HEK293 (cell line): Measurements from ENCODE around the gene IL9.

Source experiments
- CTCF ChIA-PET: fragments of 350-600 bp; formaldehyde crosslinking; extraction: SDS; loops from one replicate; lab custom pipeline; 2021; ENCODE audit warnings: antibody characterized with exemption; lab: Yijun Ruan, JAX
- POLR2A ChIA-PET: fragments of 300-600 bp; formaldehyde crosslinking; extraction: SDS; loops from one replicate; lab custom pipeline; 2020; ENCODE audit warnings: antibody characterized with exemption, inconsistent platforms; lab: Yijun Ruan, JAX
- H3K27ac ChIP-seq: fragments of 200-500 bp; sonication (Bioruptor generic); 2 replicates; pipeline ENCODE4 v1.5.1; 2014; ENCODE audit warnings: low read depth, low read length, control low read depth, inconsistent platforms; ENCODE audit errors: extremely low read depth
- H3K36me3 ChIP-seq, 2 experiments: fragments of 200-500 bp in 1 of 2; sonication (Bioruptor generic) in 1 of 2; 1 replicate in 1 of 2; 2 replicates in 1 of 2; pipeline ENCODE4 v1.5.1; 2014 to 2017; ENCODE audit warnings: inconsistent platforms in 2 of 2, low read length in 2 of 2; ENCODE audit not compliant: control insufficient read depth in 2 of 2, insufficient read depth in 1 of 2
- H3K4me1 ChIP-seq: fragments of 200-500 bp; sonication (Bioruptor generic); 2 replicates; pipeline ENCODE4 v1.5.1; 2014; ENCODE audit warnings: mild to moderate bottlenecking, low read length, inconsistent platforms; ENCODE audit not compliant: control insufficient read depth, insufficient read depth
- H3K4me3 ChIP-seq: 2 replicates; pipeline ENCODE4 v1.5.1; 2011; ENCODE audit warnings: low read depth, mild to moderate bottlenecking, control low read depth, low read length, moderate library complexity
- H3K9me3 ChIP-seq: fragments of 200-500 bp; sonication (Bioruptor generic); 2 replicates; pipeline ENCODE4 v1.5.1; 2014; ENCODE audit warnings: low read depth, low read length, inconsistent platforms; ENCODE audit not compliant: control insufficient read depth, insufficient read depth
- HOXA7 ChIP-seq: sonication (generic); formaldehyde crosslinking; IDR thresholded peaks from 2 replicates; pipeline ENCODE4 v1.8.1; 2022; ENCODE audit warnings: missing genetic modification reagents, borderline replicate concordance
- KLF8 ChIP-seq: fragments of 450-650 bp; formaldehyde crosslinking; IDR thresholded peaks from 2 replicates; pipeline ENCODE4 v1.5.1; 2016; ENCODE audit warnings: missing biosample characterization, missing genetic modification characterization
- OSR2 ChIP-seq: fragments of 450-650 bp; formaldehyde crosslinking; IDR thresholded peaks from 2 replicates; pipeline ENCODE4 v1.5.1; 2016; ENCODE audit warnings: missing biosample characterization, missing genetic modification characterization
- PRDM2 ChIP-seq: fragments of 450-650 bp; formaldehyde crosslinking; IDR thresholded peaks from 2 replicates; pipeline ENCODE4 v1.5.1; 2016; ENCODE audit warnings: missing biosample characterization, missing genetic modification characterization, borderline replicate concordance
- PRDM4 ChIP-seq: fragments of 450-650 bp; formaldehyde crosslinking; IDR thresholded peaks from 2 replicates; pipeline ENCODE4 v1.5.1; 2017; ENCODE audit warnings: missing biosample characterization, missing genetic modification characterization
- REPIN1 ChIP-seq: fragments of 450-650 bp; formaldehyde crosslinking; IDR thresholded peaks from 2 replicates; pipeline ENCODE4 v1.5.1; 2017; ENCODE audit warnings: missing biosample characterization, missing genetic modification characterization, low read depth
- SCRT2 ChIP-seq: fragments of 450-650 bp; formaldehyde crosslinking; IDR thresholded peaks from 2 replicates; pipeline ENCODE4 v1.5.1; 2016; ENCODE audit warnings: missing biosample characterization, missing genetic modification characterization
- TRIM28 ChIP-seq: IDR thresholded peaks from 2 replicates; pipeline ENCODE4 v1.6.1; 2011; ENCODE audit warnings: low read length, control low read depth, borderline replicate concordance
- ZNF114 ChIP-seq: fragments of 450-650 bp; formaldehyde crosslinking; IDR thresholded peaks from 2 replicates; pipeline ENCODE4 v1.5.0; 2017; ENCODE audit warnings: missing biosample characterization, missing genetic modification characterization
- ZNF132 ChIP-seq: fragments of 450-650 bp; formaldehyde crosslinking; IDR thresholded peaks from 2 replicates; pipeline ENCODE4 v1.5.1; 2017; ENCODE audit warnings: missing biosample characterization, missing genetic modification characterization, borderline replicate concordance
- ZNF169 ChIP-seq: fragments of 450-650 bp; formaldehyde crosslinking; IDR thresholded peaks from 2 replicates; pipeline ENCODE4 v1.5.1; 2016; ENCODE audit warnings: missing biosample characterization, missing genetic modification characterization
- ZNF174 ChIP-seq: fragments of 450-650 bp; formaldehyde crosslinking; IDR thresholded peaks from 2 replicates; pipeline ENCODE4 v1.5.0; 2017; ENCODE audit warnings: missing biosample characterization, mild to moderate bottlenecking, missing genetic modification characterization
- ZNF175 ChIP-seq: fragments of 450-650 bp; formaldehyde crosslinking; IDR thresholded peaks from 2 replicates; pipeline ENCODE4 v1.5.1; 2016; ENCODE audit warnings: missing biosample characterization, missing genetic modification characterization
- ZNF239 ChIP-seq: fragments of 450-650 bp; formaldehyde crosslinking; IDR thresholded peaks from 2 replicates; pipeline ENCODE4 v1.5.1; 2016; ENCODE audit warnings: missing biosample characterization, missing genetic modification characterization
- ZNF311 ChIP-seq: fragments of 450-650 bp; formaldehyde crosslinking; IDR thresholded peaks from 2 replicates; pipeline ENCODE4 v1.5.1; 2017; ENCODE audit warnings: missing biosample characterization, missing genetic modification characterization, borderline replicate concordance
- ZNF324 ChIP-seq: fragments of 450-650 bp; formaldehyde crosslinking; IDR thresholded peaks from 2 replicates; pipeline ENCODE4 v1.5.1; 2016; ENCODE audit warnings: missing biosample characterization, missing genetic modification characterization
- ZNF394 ChIP-seq: fragments of 450-650 bp; formaldehyde crosslinking; IDR thresholded peaks from 2 replicates; pipeline ENCODE4 v1.5.1; 2016; ENCODE audit warnings: missing biosample characterization, missing genetic modification characterization, mild to moderate bottlenecking, moderate library complexity, borderline replicate concordance
- ZNF585B ChIP-seq: fragments of 450-650 bp; formaldehyde crosslinking; IDR thresholded peaks from 2 replicates; pipeline ENCODE4 v1.5.1; 2016; ENCODE audit warnings: missing biosample characterization, missing genetic modification characterization
- ZNF654 ChIP-seq: fragments of 450-650 bp; formaldehyde crosslinking; IDR thresholded peaks from 2 replicates; pipeline ENCODE4 v1.5.1; 2016; ENCODE audit warnings: low read depth, missing biosample characterization, missing genetic modification characterization
- ZNF837 ChIP-seq: fragments of 450-650 bp; formaldehyde crosslinking; IDR thresholded peaks from 2 replicates; pipeline ENCODE4 v1.5.1; 2016; ENCODE audit warnings: missing biosample characterization, missing genetic modification characterization
- ZSCAN18 ChIP-seq: fragments of 450-650 bp; formaldehyde crosslinking; IDR thresholded peaks from 2 replicates; pipeline ENCODE4 v1.5.1; 2016; ENCODE audit warnings: missing biosample characterization, missing genetic modification characterization
- ZSCAN5A ChIP-seq: fragments of 450-650 bp; formaldehyde crosslinking; IDR thresholded peaks from 2 replicates; pipeline ENCODE4 v1.5.1; 2016; ENCODE audit warnings: missing biosample characterization, missing genetic modification characterization
- ZXDB ChIP-seq: fragments of 450-650 bp; formaldehyde crosslinking; IDR thresholded peaks from 2 replicates; pipeline ENCODE4 v1.5.1; 2016; ENCODE audit warnings: missing biosample characterization, missing genetic modification characterization

Gene IL9

GRCh38 chr5:135869276-135869675 lies 26.4 kb downstream of the IL9 start (continued):
- TF ChIP-seq PRDM4 (tag by site-specific recombination) (no peak), OSR2 (no peak), ZNF654 (no peak), ZNF394 (tag by site-specific recombination) (no peak), ZSCAN18 (tag by site-specific recombination) (no peak)
- TF ChIP-seq, all 188 proteins: peak for 0

GRCh38 chr5:135868681-135869080 lies 27.0 kb downstream of the IL9 start:
- H3K4me3 ChIP-seq, result no peak overlapping the region
- POLR2A ChIA-PET, result interaction anchor here (1.0 kb wide), 1 partner anchor 264 kb away, joined by 3 read pairs; the partner anchor contains the start of gene SMAD5

GRCh38 chr5:135867599-135867998 lies 28.0 kb downstream of the IL9 start:
- POLR2A ChIA-PET, result no interaction called here
- Histone ChIP-seq H3K27ac (no peak overlapping the region), H3K4me3 (no peak overlapping the region), H3K9me3 (no peaks in the 10 kb centered on the region), H3K36me3 (no peaks in the 10 kb centered on the region), H3K4me1 (no peaks in the 10 kb centered on the region)
- CTCF ChIA-PET, result interaction anchor here (0.8 kb wide), 1 partner anchor 24 kb away, joined by 8 read pairs; no protein-coding TSS in a partner anchor
- TF ChIP-seq ZNF311 (tag by site-specific recombination) (no peak), ZNF585B (tag by site-specific recombination) (no peak), ZNF169 (tag by site-specific recombination) (no peak), ZXDB (tag by site-specific recombination) (no peak), ZNF175 (tag by site-specific recombination) (no peak), ZNF324 (tag by site-specific recombination) (no peak), PRDM2 (no peak), KLF8 (tag by site-specific recombination) (no peak), REPIN1 (tag by site-specific recombination) (no peak), ZNF837 (tag by site-specific recombination) (no peak), TRIM28 (no peak), ZNF132 (tag by site-specific recombination) (no peak), SCRT2 (tag by site-specific recombination) (no peak), ZNF239 (tag by site-specific recombination) (no peak), HOXA7 (CRISPR knock-in tag) (no peak), ZNF114 (tag by site-specific recombination) (no peak), ZSCAN5A (no peak)

More at GRCh38 chr5:135868681-135869080, 27.0 kb downstream of the IL9 start:
- Histone ChIP-seq H3K36me3 (no peaks in the 10 kb centered on the region), H3K9me3 (no peaks in the 10 kb centered on the region), H3K4me1 (no peaks in the 10 kb centered on the region), H3K27ac (no peak overlapping the region)
- no peak for TF ChIP-seq ZNF174
- CTCF ChIA-PET, result interaction anchor here (0.6 to 1.4 kb wide), 4 partner anchors 20 to 303 kb away, joined by 3 to 6 read pairs (median 4); partner anchors contain the start of gene SLC25A48
